PC-3 (cell line): ENCODE results near the gene ATP8A1. TPM values are rescaled to one million over a fixed set of nuclear protein-coding genes. Genes with fewer than 3 reads are reported as not detected.

Experiments used
- ATAC-seq: fragments of 200-7000 bp; cut with Tn5 transposase; 2 replicates; pipeline ENCODE4 v1.9.1; 2020; ENCODE audit warnings: mild to moderate bottlenecking, moderate library complexity
- BruUV-seq: library from RNA; stranded (reverse); fragments of 400-500 nt; replicated peaks from 2 replicates; lab custom pipeline; 2021; lab: Mats Ljungman, UMichigan
- CTCF ChIA-PET: fragments of 300-600 bp; sonication (Branson Sonifier 250); formaldehyde crosslinking; loops from one replicate; lab custom pipeline; 2022; ENCODE audit warnings: antibody characterized with exemption; lab: Charles Lee
- POLR2A ChIA-PET: fragments of 300-600 bp; sonication (Branson Sonifier 250); formaldehyde crosslinking; loops from one replicate; lab custom pipeline; 2022; ENCODE audit warnings: antibody characterized with exemption; ENCODE audit not compliant: unreplicated experiment; lab: Charles Lee
- DNase-seq: peaks from one replicate; pipeline ENCODE4 v3.0.0-alpha.2; 2015
- H2AFZ ChIP-seq: fragments of 300-600 bp; sonication (generic); 2 replicates; pipeline ENCODE4 v1.6.0; 2016; ENCODE audit warnings: antibody characterized with exemption, low read length
- H3F3A ChIP-seq: fragments of 300-600 bp; sonication (generic); one replicate; pipeline ENCODE4 v1.6.0; 2017; ENCODE audit warnings: antibody characterized with exemption, low read length, control low read depth, mild to moderate bottlenecking; ENCODE audit not compliant: unreplicated experiment
- H3K27ac ChIP-seq: fragments of 300-600 bp; sonication (generic); 2 replicates; pipeline ENCODE4 v1.5.1; 2016; ENCODE audit warnings: mild to moderate bottlenecking, low read length
- H3K27me3 ChIP-seq: fragments of 300-600 bp; sonication (generic); 2 replicates; pipeline ENCODE4 v1.6.1; 2016; ENCODE audit warnings: low read length, mixed read lengths
- H3K36me3 ChIP-seq: fragments of 300-600 bp; sonication (generic); 2 replicates; pipeline ENCODE4 v1.6.1; 2016; ENCODE audit warnings: low read depth, mixed run types, low read length, mixed read lengths
- H3K4me1 ChIP-seq: fragments of 300-600 bp; sonication (generic); 2 replicates; pipeline ENCODE4 v1.5.1; 2016; ENCODE audit warnings: low read length; ENCODE audit not compliant: insufficient read depth
- H3K4me2 ChIP-seq: fragments of 300-600 bp; sonication (generic); 2 replicates; pipeline ENCODE4 v1.6.0; 2016; ENCODE audit warnings: low read length
- H3K4me3 ChIP-seq: fragments of 300-600 bp; sonication (generic); 2 replicates; pipeline ENCODE4 v1.5.1; 2016; ENCODE audit warnings: mild to moderate bottlenecking, low read length, mixed read lengths
- H3K79me2 ChIP-seq: fragments of 300-600 bp; sonication (generic); 2 replicates; pipeline ENCODE4 v1.6.1; 2017; ENCODE audit warnings: low read length, mixed read lengths
- H3K9ac ChIP-seq: fragments of 300-600 bp; sonication (generic); 2 replicates; pipeline ENCODE4 v1.6.0; 2016; ENCODE audit warnings: mild to moderate bottlenecking, low read length
- H3K9me2 ChIP-seq: fragments of 300-600 bp; sonication (generic); replicated peaks from 2 replicates; pipeline ENCODE4 v1.6.1; 2016; ENCODE audit warnings: mixed run types, low read length, mixed read lengths
- H3K9me3 ChIP-seq: fragments of 300-600 bp; sonication (generic); 2 replicates; pipeline ENCODE4 v1.6.1; 2016; ENCODE audit warnings: low read length, mixed read lengths
- H4K20me1 ChIP-seq: fragments of 300-600 bp; sonication (generic); 2 replicates; pipeline ENCODE4 v1.6.1; 2016; ENCODE audit warnings: low read length, mixed read lengths
- CTCF ChIP-seq: fragments of 300-600 bp; sonication (generic); conservative IDR thresholded peaks from 2 replicates; pipeline ENCODE4 v1.5.1; 2017; ENCODE audit warnings: antibody characterized with exemption, low read depth, mild to moderate bottlenecking, low read length
- EZH2 ChIP-seq: fragments of 300-600 bp; sonication (generic); IDR thresholded peaks from one replicate; pipeline ENCODE4 v1.6.1; 2017; ENCODE audit warnings: antibody characterized with exemption, mild to moderate bottlenecking, low read length; ENCODE audit not compliant: unreplicated experiment
- EZH2phosphoT487 ChIP-seq: fragments of 300-600 bp; sonication (generic); IDR thresholded peaks from 2 replicates; pipeline ENCODE4 v1.6.1; 2018; ENCODE audit warnings: mild to moderate bottlenecking, antibody characterized with exemption, low read length, borderline replicate concordance
- intact Hi-C: fragments of 100-400 bp; cut with micrococcal nuclease; formaldehyde crosslinking; loops from 2 replicates; pipeline ENCODE4 v1.9.0; 2023
- total RNA-seq: library from RNA; depleted of rRNA; stranded (reverse); fragments of >200 nt; gene quantifications from 2 replicates; pipeline ENCODE4 v1.2.3, GENCODE V29; 2014

ATP8A1 gene
- total RNA-seq, 1 experiment from 2014 or later: 3.9 TPM

GRCh38 chr4:42453612-42454011, 203.3 kb downstream of the ATP8A1 start:
- Histone ChIP-seq H3K4me2 (no peak overlapping the region), H3K27me3 (no peaks in the 10 kb centered on the region), H3K9ac (no peak overlapping the region), H3K4me1 (peaks cover 14% of the 10 kb centered on the region), H3K9me2 (no peaks in the 10 kb centered on the region), H3K9me3 (no peaks in the 10 kb centered on the region), H3K4me3 (no peak overlapping the region), H3K36me3 (no peaks in the 10 kb centered on the region), H2AFZ (no peak overlapping the region), H3K79me2 (no peaks in the 10 kb centered on the region), H3K27ac (no peak overlapping the region), H3F3A (no peaks in the 10 kb centered on the region), H4K20me1 (no peaks in the 10 kb centered on the region)
- ChIA-PET CTCF (no interaction called here), POLR2A (no interaction called here)
- no peak for ATAC-seq
- TF ChIP-seq EZH2phosphoT487 (no peak), EZH2 (no peak), CTCF (no peak)
- intact Hi-C loops: loop anchor here (10.0 kb wide), 1 partner anchor 61 kb away; no protein-coding TSS in a partner anchor
- no peak for DNase-seq
- no TSS peak for BruUV-seq

- no peaks in the 10 kb centered on the region for H3F3A ChIP-seq
- intact Hi-C loops: loop anchor here (10.0 kb wide), 1 partner anchor 62 kb away; no protein-coding TSS in a partner anchor
- no peak overlapping the region for H3K4me2 ChIP-seq
- TF ChIP-seq EZH2phosphoT487: no peak
- TF ChIP-seq CTCF: no peak
- TF ChIP-seq EZH2: no peak
- H3K27me3 ChIP-seq: no peaks in the 10 kb centered on the region
- H3K4me3 ChIP-seq: no peak overlapping the region
- no peaks in the 10 kb centered on the region for H4K20me1 ChIP-seq
- no peak overlapping the region for H3K9ac ChIP-seq
- ATAC-seq: no peak
- POLR2A ChIA-PET: no interaction called here
- no peaks in the 10 kb centered on the region for H3K79me2 ChIP-seq
- H3K27ac ChIP-seq: no peak overlapping the region
- CTCF ChIA-PET: no interaction called here
- peaks cover 11% of the 10 kb centered on the region for H3K4me1 ChIP-seq
- DNase-seq: no peak
- BruUV-seq: no TSS peak
- no peaks in the 10 kb centered on the region for H3K36me3 ChIP-seq
- H2AFZ ChIP-seq: no peak overlapping the region
- no peaks in the 10 kb centered on the region for H3K9me3 ChIP-seq
- H3K9me2 ChIP-seq: no peaks in the 10 kb centered on the region
Measured at GRCh38 chr4:42452823-42453222, 204.1 kb downstream of the ATP8A1 start.

GRCh38 chr4:42446823-42447222, 210.1 kb downstream of the ATP8A1 start:
- DNase-seq (no peak), ATAC-seq (no peak)
- Histone ChIP-seq H3K4me2 (no peak overlapping the region), H3K27ac (no peak overlapping the region), H3K27me3 (no peaks in the 10 kb centered on the region), H3K9me2 (no peaks in the 10 kb centered on the region), H3F3A (no peaks in the 10 kb centered on the region), H3K4me1 (no peaks in the 10 kb centered on the region), H3K79me2 (no peaks in the 10 kb centered on the region), H4K20me1 (no peaks in the 10 kb centered on the region), H2AFZ (no peak overlapping the region), H3K9ac (no peak overlapping the region), H3K36me3 (no peaks in the 10 kb centered on the region), H3K9me3 (no peaks in the 10 kb centered on the region), H3K4me3 (no peak overlapping the region)
- no peak for TF ChIP-seq CTCF
- ChIA-PET CTCF (no interaction called here), POLR2A (no interaction called here)
- intact Hi-C loops: no loop called here
- BruUV-seq: no TSS peak
